Ectodermal cell (in vitro differentiated cells): ENCODE data around the gene POLG2.
A peak's percentile ranks its signal among the peaks of the same experiment; 100 is the strongest.
"Not testable (repeated sequence)": the region's sequence is repeated elsewhere in the genome, so short reads cannot be mapped to it uniquely, and the experiment has no call there.

Experiments
- H3K27ac ChIP-seq: 2 replicates; pipeline ENCODE4 v1.7.0; 2013; ENCODE audit warnings: mild to moderate bottlenecking, low read depth, low read length; ENCODE audit not compliant: insufficient read depth, poor library complexity, severe bottlenecking
- H3K27me3 ChIP-seq: 2 replicates; pipeline ENCODE4 v1.7.0; 2013; ENCODE audit warnings: mild to moderate bottlenecking, low read length; ENCODE audit not compliant: insufficient read depth, control insufficient read depth, poor library complexity, severe bottlenecking
- H3K36me3 ChIP-seq: one replicate; pipeline ENCODE4 v1.7.0; 2013; ENCODE audit warnings: low read length; ENCODE audit not compliant: control insufficient read depth, insufficient read depth
- H3K4me1 ChIP-seq: one replicate; pipeline ENCODE4 v1.7.0; 2013; ENCODE audit warnings: low read length; ENCODE audit not compliant: control insufficient read depth, insufficient read depth
- H3K4me3 ChIP-seq: 2 replicates; pipeline ENCODE4 v1.7.0; 2013; ENCODE audit warnings: low read depth, low read length, control low read depth; ENCODE audit not compliant: insufficient read depth
- H3K9me3 ChIP-seq: 2 replicates; pipeline ENCODE4 v1.7.0; 2013; ENCODE audit warnings: mild to moderate bottlenecking, low read length, moderate library complexity; ENCODE audit not compliant: control insufficient read depth
- WGBS, 2 experiments: methylation state at CpG; one replicate each; pipeline ENCODE4 v1.1.7; 2013; ENCODE audit warnings: missing lambda C conversion rate in 2 of 2; 5-methylcytosine and 5-hydroxymethylcytosine counted together

The POLG2 gene

DNA sequence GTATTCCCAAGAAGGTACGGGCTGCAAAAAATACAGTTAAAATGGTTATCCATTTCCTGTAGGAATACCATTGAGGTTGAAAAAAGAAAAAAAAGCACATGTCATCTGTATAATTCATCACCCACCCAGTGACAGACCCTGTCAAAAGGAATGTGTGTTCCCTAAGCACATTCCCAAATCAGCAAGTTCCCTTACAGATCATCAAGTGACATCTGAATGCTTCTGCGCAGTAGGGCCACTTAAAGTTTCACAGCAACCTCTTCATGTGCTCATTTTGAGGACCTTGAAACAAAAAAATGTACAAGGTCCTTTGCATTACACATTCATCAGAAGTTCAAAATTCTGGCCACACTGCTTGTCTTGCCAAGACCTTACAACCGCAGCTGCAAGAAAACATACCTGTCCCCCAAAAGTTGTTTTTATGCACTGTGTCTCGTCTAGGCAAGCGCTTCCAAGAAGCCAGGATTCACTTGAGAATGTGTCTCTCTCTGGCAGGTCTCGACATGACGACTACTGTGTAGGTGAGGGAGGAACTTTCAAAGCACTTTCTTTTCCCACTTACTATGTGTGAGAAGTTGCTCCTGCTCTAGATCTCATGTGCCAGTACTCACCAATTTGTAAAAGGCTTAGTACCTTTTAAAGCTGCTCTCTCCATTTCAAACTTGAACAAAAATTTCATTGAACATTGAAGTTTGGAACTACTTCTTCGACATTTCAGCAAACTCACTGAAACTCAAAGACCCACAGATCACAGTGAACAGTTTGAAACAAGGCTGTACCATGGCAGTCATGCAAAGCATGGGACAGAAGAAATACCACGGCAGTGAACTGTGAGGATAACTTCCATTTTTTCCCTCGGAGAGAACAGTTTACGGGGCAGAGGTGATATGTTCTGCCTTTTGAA is 4.3 kb upstream of the POLG2 start:
- H3K4me3 ChIP-seq = no peak overlapping the region
- no peak overlapping the region for H3K27ac ChIP-seq
- H3K36me3 ChIP-seq = peaks cover 51% of the 10 kb centered on the region

DNA sequence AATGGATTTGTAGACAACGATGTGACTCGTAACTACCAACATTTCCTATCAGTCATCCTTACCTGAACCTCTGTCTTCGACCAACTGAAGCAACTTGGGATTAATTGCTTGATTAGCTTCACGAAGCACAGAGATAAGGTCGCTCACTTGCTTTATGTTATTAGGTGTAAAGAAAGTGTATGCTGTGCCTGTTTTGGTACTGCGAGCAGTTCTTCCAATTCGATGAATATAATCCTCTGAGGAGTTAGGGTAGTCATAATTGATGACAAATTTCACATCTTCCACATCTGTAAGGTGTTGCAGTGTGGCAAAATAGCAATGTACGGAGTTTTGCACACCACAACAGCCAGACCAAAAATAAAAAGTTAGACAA is 3.6 kb upstream of the POLG2 start:
- H3K27ac ChIP-seq = no peak overlapping the region
- no peaks in the 10 kb centered on the region for H3K9me3 ChIP-seq
- H3K36me3 ChIP-seq = peaks cover 51% of the 10 kb centered on the region
- H3K4me3 ChIP-seq = no peak overlapping the region
- WGBS, 2 experiments = 96 to 98% methylated on average over 8 of the region's 8 CpGs
- H3K27me3 ChIP-seq = no peaks in the 10 kb centered on the region
- peaks cover 10% of the 10 kb centered on the region for H3K4me1 ChIP-seq

More for the DNA sequence above, 4.3 kb upstream of the POLG2 start:
- Histone ChIP-seq H3K9me3 (no peaks in the 10 kb centered on the region), H3K27me3 (no peaks in the 10 kb centered on the region), H3K4me1 (peaks cover 10% of the 10 kb centered on the region)
- 96 to 97% methylated on average over 11 of the region's 11 CpGs for WGBS, 2 experiments

- Histone ChIP-seq H3K27me3 (no peaks in the 10 kb centered on the region), H3K4me1 (peaks cover 10% of the 10 kb centered on the region), H3K36me3 (peaks cover 51% of the 10 kb centered on the region), H3K27ac (no peak overlapping the region), H3K4me3 (no peak overlapping the region), H3K9me3 (no peaks in the 10 kb centered on the region)
- 92 to 97% methylated on average over 6 of the region's 6 CpGs for WGBS, 2 experiments
Measured at GRCh38 chr17:64499805-64500486, 3.1 kb upstream of the POLG2 start.

GRCh38 chr17:64498308-64499203 is 1.7 kb upstream of the POLG2 start:
- Histone ChIP-seq H3K4me3 (no peak overlapping the region), H3K27ac (peak overlapping the region; percentile 97), H3K27me3 (no peaks in the 10 kb centered on the region), H3K9me3 (no peaks in the 10 kb centered on the region), H3K4me1 (no peaks in the 10 kb centered on the region), H3K36me3 (peaks cover 42% of the 10 kb centered on the region)
- WGBS, 2 experiments = 89 to 94% methylated on average over 6 to 7 of the region's 7 CpGs

- 52 to 65% methylated on average over 4 of the region's 4 CpGs for WGBS, 2 experiments
- Histone ChIP-seq H3K36me3 (peaks cover 37% of the 10 kb centered on the region), H3K4me1 (no peaks in the 10 kb centered on the region), H3K9me3 (no peaks in the 10 kb centered on the region), H3K27ac (peak overlapping the region; percentile 97), H3K27me3 (no peaks in the 10 kb centered on the region), H3K4me3 (peak overlapping the region; percentile 86)
Measured at GRCh38 chr17:64497565-64498035, 746 bp upstream of the POLG2 start.

DNA sequence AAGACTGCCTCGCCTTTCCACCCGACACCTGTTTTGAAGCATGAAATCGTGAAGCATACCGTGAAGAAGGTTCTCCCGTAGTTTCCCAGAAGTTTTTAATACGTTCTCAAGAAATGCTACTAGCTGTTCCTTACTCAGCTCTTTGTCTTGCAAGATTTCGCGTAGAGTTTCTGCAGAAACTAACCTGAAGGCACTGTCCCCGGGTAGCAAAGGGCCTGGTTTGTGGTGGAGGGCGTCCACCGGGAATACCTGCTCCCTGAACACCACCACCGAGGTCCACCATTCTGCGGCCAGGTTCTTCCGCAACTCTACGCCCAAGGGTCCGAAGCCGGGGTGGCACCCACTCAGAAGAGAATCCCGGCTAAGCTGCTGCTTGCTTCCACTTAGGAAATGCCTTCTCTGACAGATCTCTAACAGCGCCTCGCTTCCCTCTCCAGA is 487 bp downstream of the POLG2 start:
- no peaks in the 10 kb centered on the region for H3K4me1 ChIP-seq
- H3K27me3 ChIP-seq = no peaks in the 10 kb centered on the region
- peak overlapping the region; percentile 86 for H3K4me3 ChIP-seq
- H3K9me3 ChIP-seq = no peaks in the 10 kb centered on the region
- peak overlapping the region; percentile 97 for H3K27ac ChIP-seq
- WGBS, 2 experiments = 4 to 5% methylated on average over 20 of the region's 20 CpGs
- peaks cover 29% of the 10 kb centered on the region for H3K36me3 ChIP-seq

GRCh38 chr17:64495300-64495699 is 1.6 kb downstream of the POLG2 start:
- WGBS, 2 experiments = 91 to 94% methylated on average over 5 of the region's 5 CpGs
- H3K27me3 ChIP-seq, H3K4me3 ChIP-seq, H3K27ac ChIP-seq, H3K9me3 ChIP-seq, H3K4me1 ChIP-seq: not testable (repeated sequence)
- peaks cover 29% of the 10 kb centered on the region for H3K36me3 ChIP-seq

GRCh38 chr17:64494121-64494520 is 2.7 kb downstream of the POLG2 start:
- peaks cover 19% of the 10 kb centered on the region for H3K36me3 ChIP-seq
- no peaks in the 10 kb centered on the region for H3K4me1 ChIP-seq
- no peaks in the 10 kb centered on the region for H3K9me3 ChIP-seq
- H3K27me3 ChIP-seq = no peaks in the 10 kb centered on the region
- 89% methylated on average over 1 of the region's 2 CpGs; no CpG with 5 or more reads in 1 of the 2 experiments for WGBS, 2 experiments
- H3K27ac ChIP-seq = no peak overlapping the region
- H3K4me3 ChIP-seq = no peak overlapping the region

DNA sequence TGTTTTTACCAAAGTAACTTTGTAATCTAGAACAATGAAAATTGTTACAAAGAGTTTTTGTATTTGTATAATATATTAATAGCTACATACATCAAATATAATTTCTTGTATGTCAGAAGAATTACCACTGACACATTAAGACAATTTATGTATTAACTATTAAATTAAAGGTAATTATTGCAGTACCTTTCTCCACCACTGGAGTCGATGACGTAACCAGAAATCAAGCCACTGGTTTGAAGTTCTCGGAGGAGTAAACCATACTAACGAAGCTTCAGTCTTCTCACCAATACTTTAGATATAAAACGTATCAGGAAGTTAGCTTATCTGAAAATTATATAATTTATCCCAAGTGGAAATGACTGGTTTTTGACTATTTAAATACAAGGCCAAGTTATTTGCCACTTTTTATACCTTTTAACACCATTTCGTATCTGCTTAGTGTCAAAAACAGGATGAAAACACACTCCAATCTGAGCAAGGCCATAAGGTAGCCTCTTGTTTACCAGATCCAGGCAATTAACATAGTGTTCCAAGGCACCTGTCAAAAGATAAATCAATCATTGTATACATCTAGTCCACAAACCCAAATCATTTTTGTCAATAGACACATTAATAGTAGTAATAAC is 4.3 kb downstream of the POLG2 start:
- Histone ChIP-seq H3K36me3 (peaks cover 19% of the 10 kb centered on the region), H3K4me1 (no peaks in the 10 kb centered on the region), H3K4me3 (no peak overlapping the region), H3K9me3 (no peaks in the 10 kb centered on the region), H3K27me3 (no peaks in the 10 kb centered on the region), H3K27ac (no peak overlapping the region)
- WGBS, 2 experiments = 86 to 94% methylated on average over 4 to 6 of the region's 6 CpGs
